MM.1S (cell line): Measurements from ENCODE around the gene RCOR1.
"Not testable (repeated sequence)": the region's sequence is repeated elsewhere in the genome, so short reads cannot be mapped to it uniquely, and the experiment has no call there.

ENCODE experiments used
- DNase-seq: peaks from one replicate; pipeline ENCODE4 v3.0.0-alpha.2; 2015
- H2AFZ ChIP-seq: fragments of 300-600 bp; sonication (generic); 2 replicates; pipeline ENCODE4 v1.6.0; 2016; ENCODE audit warnings: antibody characterized with exemption, low read length
- H3F3A ChIP-seq: fragments of 300-600 bp; sonication (generic); 2 replicates; pipeline ENCODE4 v1.6.1; 2016; ENCODE audit warnings: mild to moderate bottlenecking, antibody characterized with exemption, low read length, moderate library complexity, mixed read lengths; ENCODE audit not compliant: insufficient read depth
- H3K27ac ChIP-seq: fragments of 300-600 bp; sonication (generic); 2 replicates; pipeline ENCODE4 v1.5.1; 2016; ENCODE audit warnings: mild to moderate bottlenecking, low read length
- H3K27me3 ChIP-seq: fragments of 300-600 bp; sonication (generic); replicated peaks from 2 replicates; pipeline ENCODE4 v1.6.0; 2016; ENCODE audit warnings: low read length; ENCODE audit not compliant: insufficient read depth
- H3K36me3 ChIP-seq: fragments of 300-600 bp; sonication (generic); replicated peaks from 2 replicates; pipeline ENCODE4 v1.6.1; 2016; ENCODE audit warnings: mild to moderate bottlenecking, low read length, mixed read lengths; ENCODE audit not compliant: insufficient read depth
- H3K4me1 ChIP-seq: fragments of 300-600 bp; sonication (generic); 2 replicates; pipeline ENCODE4 v1.6.1; 2016; ENCODE audit warnings: low read length, mixed read lengths
- H3K4me2 ChIP-seq: fragments of 300-600 bp; sonication (generic); 2 replicates; pipeline ENCODE4 v1.6.0; 2016; ENCODE audit warnings: low read depth, low read length
- H3K4me3 ChIP-seq: fragments of 300-600 bp; sonication (generic); 2 replicates; pipeline ENCODE4 v1.5.1; 2016; ENCODE audit warnings: low read length, mixed read lengths
- H3K79me2 ChIP-seq: fragments of 300-600 bp; sonication (generic); 2 replicates; pipeline ENCODE4 v1.6.1; 2016; ENCODE audit warnings: mixed run types, low read length, mixed read lengths
- H3K9ac ChIP-seq: fragments of 300-600 bp; sonication (generic); 2 replicates; pipeline ENCODE4 v1.6.1; 2016; ENCODE audit warnings: low read length, mixed read lengths
- H3K9me2 ChIP-seq: fragments of 300-600 bp; sonication (generic); replicated peaks from 2 replicates; pipeline ENCODE4 v1.6.1; 2016; ENCODE audit warnings: mild to moderate bottlenecking, low read length, mixed read lengths; ENCODE audit not compliant: insufficient read depth
- H3K9me3 ChIP-seq: fragments of 300-600 bp; sonication (generic); replicated peaks from 2 replicates; pipeline ENCODE4 v1.6.1; 2016; ENCODE audit warnings: mild to moderate bottlenecking, low read length, mixed read lengths; ENCODE audit not compliant: insufficient read depth
- H4K20me1 ChIP-seq: fragments of 300-600 bp; sonication (generic); 2 replicates; pipeline ENCODE4 v1.6.1; 2016; ENCODE audit warnings: mild to moderate bottlenecking, low read length, moderate library complexity, mixed read lengths; ENCODE audit not compliant: insufficient read depth
- CTCF ChIP-seq: fragments of 300-600 bp; sonication (generic); IDR thresholded peaks from 2 replicates; pipeline ENCODE4 v1.5.1; 2016; ENCODE audit warnings: antibody characterized with exemption, low read length, mixed read lengths
- EZH2 ChIP-seq: fragments of 300-600 bp; sonication (generic); optimal IDR thresholded peaks from 2 replicates; pipeline ENCODE3; 2017; ENCODE audit warnings: low read depth, mild to moderate bottlenecking, antibody characterized with exemption, low read length, mixed read lengths
- EZH2phosphoT487 ChIP-seq: fragments of 300-600 bp; sonication (generic); IDR thresholded peaks from 2 replicates; pipeline ENCODE4 v1.6.1; 2018; ENCODE audit warnings: antibody characterized with exemption, low read length

RCOR1 gene

GRCh38 chr14:102764220-102764671 lies 171.8 kb downstream of the RCOR1 start:
- Histone ChIP-seq H3K27ac (no peak overlapping the region), H3K4me1 (no peaks in the 10 kb centered on the region), H3K4me3 (no peak overlapping the region), H3F3A (no peaks in the 10 kb centered on the region), H2AFZ (no peak overlapping the region), H3K9ac (no peak overlapping the region), H3K79me2 (no peaks in the 10 kb centered on the region), H3K27me3 (no peaks in the 10 kb centered on the region), H3K4me2 (no peak overlapping the region), H4K20me1 (no peaks in the 10 kb centered on the region), H3K9me3 (no peaks in the 10 kb centered on the region), H3K9me2 (no peaks in the 10 kb centered on the region), H3K36me3 (no peaks in the 10 kb centered on the region)
- TF ChIP-seq CTCF = no peak
- TF ChIP-seq EZH2 = no peak
- TF ChIP-seq EZH2phosphoT487 = no peak
- no peak for DNase-seq

GRCh38 chr14:102765770-102766169 lies 173.3 kb downstream of the RCOR1 start:
- H3K79me2 ChIP-seq, H2AFZ ChIP-seq, H3K9me2 ChIP-seq, H3F3A ChIP-seq, H3K9me3 ChIP-seq, H3K27me3 ChIP-seq, H3K4me2 ChIP-seq, H3K4me1 ChIP-seq, H3K4me3 ChIP-seq, H4K20me1 ChIP-seq, H3K27ac ChIP-seq, H3K36me3 ChIP-seq, H3K9ac ChIP-seq, DNase-seq: not testable (repeated sequence)

GRCh38 chr14:102768223-102769048 lies 176.0 kb downstream of the RCOR1 start:
- Histone ChIP-seq H3K4me3 (no peak overlapping the region), H3K4me2 (no peak overlapping the region), H3K79me2 (no peaks in the 10 kb centered on the region), H3K4me1 (no peaks in the 10 kb centered on the region), H3K9me2 (no peaks in the 10 kb centered on the region), H3K9ac (no peak overlapping the region), H3K27ac (no peak overlapping the region), H4K20me1 (no peaks in the 10 kb centered on the region), H3K9me3 (no peaks in the 10 kb centered on the region), H2AFZ (no peak overlapping the region), H3K27me3 (no peaks in the 10 kb centered on the region), H3K36me3 (no peaks in the 10 kb centered on the region), H3F3A (no peaks in the 10 kb centered on the region)
- DNase-seq = no peak
- TF ChIP-seq EZH2phosphoT487 = no peak
- no peak for TF ChIP-seq EZH2
- no peak for TF ChIP-seq CTCF

GRCh38 chr14:102769049-102769327 lies 176.5 kb downstream of the RCOR1 start:
- Histone ChIP-seq H3K79me2 (no peaks in the 10 kb centered on the region), H4K20me1 (no peaks in the 10 kb centered on the region), H3K9me3 (no peaks in the 10 kb centered on the region), H3K4me3 (no peak overlapping the region), H3K9ac (no peak overlapping the region), H3K27ac (no peak overlapping the region), H3K4me1 (no peaks in the 10 kb centered on the region), H2AFZ (no peak overlapping the region), H3K27me3 (no peaks in the 10 kb centered on the region), H3K36me3 (no peaks in the 10 kb centered on the region), H3K9me2 (no peaks in the 10 kb centered on the region), H3K4me2 (no peak overlapping the region), H3F3A (no peaks in the 10 kb centered on the region)
- TF ChIP-seq CTCF (no peak), EZH2 (no peak), EZH2phosphoT487 (no peak)
- DNase-seq = no peak
